Kidney tubule cell (primary cell): ENCODE measurements around the gene ARHGAP10.
"Not testable (repeated sequence)": the region's sequence is repeated elsewhere in the genome, so short reads cannot be mapped to it uniquely, and the experiment has no call there.

ENCODE experiments used
- DNase-seq: peaks from one replicate; pipeline ENCODE4 v3.0.0-alpha.2; 2018; ENCODE audit warnings: low spot score

Gene ARHGAP10

DNA sequence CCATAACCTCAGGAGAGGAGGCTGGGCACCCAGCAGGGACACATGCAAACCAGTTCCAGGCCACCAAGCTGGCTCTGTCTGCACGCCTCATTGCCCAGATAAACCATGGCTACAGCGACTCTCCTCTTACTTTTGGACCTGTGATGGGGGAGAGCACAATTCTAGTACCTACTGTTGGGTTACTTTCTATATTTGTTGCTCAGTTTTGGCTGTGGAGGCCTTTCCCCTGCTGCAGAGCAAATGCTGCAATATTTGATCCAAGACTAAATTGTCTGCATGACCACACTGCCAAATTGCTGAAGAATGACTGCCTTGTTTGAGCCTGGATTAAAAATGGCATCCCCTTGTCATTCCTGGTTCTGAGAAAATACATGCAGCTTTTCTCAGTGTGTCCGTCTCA lies 253.5 kb downstream of the ARHGAP10 start:
- DNase-seq = no peak

DNA sequence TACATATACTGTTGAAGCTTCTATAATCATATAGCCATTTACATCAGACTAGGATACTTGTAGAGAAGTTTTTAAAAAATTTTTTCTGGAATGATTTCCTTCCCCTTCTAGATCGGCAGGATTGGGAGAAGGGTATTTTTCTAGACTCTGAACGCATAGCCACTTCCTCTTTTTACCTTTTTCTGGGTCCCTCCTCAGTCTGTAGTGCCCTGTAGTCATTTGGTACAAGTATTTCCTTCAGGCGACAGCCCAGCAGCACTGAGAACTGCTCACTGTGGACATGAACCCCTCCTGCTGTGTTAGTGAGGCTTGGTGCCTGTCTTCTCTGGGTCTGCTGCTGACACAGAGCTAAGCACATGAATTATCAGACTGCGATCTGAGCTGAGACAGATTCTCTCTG lies 255.4 kb downstream of the ARHGAP10 start:
- DNase-seq = no peak

DNA sequence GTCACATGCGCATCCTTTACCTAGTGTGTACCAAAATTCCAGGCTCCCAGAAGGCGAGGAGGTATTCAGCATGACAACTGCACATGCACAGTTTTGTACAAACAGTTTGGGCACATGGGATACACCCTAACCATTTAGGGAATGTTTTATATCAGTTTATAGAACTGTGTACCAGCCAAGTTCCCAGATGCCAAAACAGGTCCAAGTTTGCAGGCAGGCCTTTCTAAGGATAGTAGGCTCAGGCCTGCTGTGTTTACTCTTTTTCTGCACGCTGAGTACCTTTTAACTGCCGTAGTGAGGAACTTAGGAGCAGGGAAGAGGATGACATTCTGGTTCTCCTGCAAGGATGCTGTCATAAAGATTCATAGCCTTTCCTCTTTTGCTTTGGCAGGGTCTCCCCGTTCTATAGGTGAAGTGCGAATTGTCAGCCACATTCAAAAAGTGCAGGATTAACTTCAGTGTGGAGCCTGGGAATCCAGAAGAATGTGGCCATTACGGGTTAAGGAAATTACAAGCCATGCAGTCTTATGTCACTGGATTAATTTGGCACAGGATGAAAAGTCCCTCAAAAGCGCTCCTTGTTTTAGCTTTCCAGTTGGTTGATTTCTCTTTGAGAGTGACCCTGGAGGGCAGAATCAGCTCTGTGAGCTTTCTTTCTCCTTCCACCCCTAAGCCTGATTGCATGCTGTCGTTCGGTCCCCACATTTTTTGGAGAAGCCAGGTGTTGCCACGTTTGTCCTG lies 259.8 kb downstream of the ARHGAP10 start:
- DNase-seq = no peak

DNA sequence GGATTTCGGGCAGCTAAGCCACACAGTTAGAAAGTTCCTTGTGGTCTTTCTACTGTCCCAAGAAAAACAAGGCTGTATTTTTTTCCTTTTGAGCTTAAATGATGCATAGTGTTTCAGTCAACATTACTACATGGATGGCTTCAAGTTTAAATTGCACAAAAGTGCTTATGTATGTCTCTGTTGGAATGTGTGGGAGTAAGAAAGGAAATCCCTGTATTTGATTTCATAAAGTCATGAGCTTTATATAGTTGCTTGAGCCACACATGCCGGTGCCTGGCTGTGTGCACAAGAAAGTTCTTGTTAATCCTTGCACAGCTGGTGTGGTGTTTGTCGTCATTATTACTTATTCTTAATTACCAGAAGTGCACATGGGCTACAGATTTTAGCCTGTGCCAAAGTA lies 262.2 kb downstream of the ARHGAP10 start:
- DNase-seq = no peak

DNA sequence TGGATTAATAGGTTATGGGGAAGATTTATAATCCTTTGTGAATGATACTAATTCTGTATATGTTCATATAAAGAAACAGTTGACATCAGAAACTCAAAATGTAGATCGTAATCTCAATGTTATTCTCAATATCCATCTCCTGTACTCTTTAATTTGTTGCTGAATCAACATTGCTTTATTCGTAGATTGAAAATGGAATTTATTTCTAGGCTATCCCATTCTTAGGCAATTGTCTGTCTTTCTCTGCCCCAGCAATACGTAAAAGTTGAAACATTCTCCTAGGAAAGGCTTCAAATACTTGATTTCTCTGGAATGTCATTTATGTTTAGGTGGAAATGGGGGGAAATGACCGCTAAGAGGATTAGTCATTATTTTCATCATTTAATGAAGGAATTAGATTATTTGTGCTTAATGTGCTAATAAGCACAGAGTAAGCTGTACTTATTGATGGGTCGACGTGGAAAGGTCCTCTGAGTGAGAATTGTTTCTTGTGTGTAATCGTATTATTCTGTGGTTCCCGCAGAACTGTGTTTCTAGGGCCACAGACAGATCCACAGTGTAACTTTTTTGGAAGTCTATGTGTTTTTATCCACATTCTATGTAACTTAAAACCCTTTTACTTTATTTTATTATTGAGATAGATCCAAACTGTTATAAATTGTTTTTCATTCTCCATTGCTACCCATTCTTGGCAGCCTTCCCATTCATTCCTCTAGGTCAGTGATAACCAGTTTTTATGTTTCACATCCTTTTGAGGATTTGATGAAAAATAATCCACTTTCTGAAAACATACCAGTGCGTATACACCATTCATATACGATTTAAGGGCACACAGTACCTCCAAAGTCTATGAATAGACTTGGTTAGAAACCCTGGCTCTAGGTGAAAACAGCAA lies 262.9 kb downstream of the ARHGAP10 start:
- no peak for DNase-seq

DNA sequence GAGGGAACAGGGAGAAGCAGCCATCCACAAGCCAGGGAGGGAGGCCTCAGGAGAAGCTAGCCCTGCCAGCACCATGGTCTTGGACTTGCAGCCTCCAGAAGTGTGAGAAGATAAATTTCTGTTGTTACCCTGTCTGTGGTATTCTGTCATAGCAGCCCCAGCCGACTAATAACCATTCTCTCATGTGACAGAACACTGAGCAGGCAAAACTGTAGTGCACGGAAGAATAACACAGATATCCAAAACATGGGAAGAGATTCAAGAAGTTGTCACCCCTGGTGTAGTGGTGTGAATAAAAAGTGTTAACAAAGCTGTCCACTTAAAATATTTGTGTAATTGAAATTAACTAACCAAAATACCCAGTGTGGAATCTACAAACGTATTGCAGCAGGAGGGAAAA lies 265.0 kb downstream of the ARHGAP10 start:
- no peak for DNase-seq

DNA sequence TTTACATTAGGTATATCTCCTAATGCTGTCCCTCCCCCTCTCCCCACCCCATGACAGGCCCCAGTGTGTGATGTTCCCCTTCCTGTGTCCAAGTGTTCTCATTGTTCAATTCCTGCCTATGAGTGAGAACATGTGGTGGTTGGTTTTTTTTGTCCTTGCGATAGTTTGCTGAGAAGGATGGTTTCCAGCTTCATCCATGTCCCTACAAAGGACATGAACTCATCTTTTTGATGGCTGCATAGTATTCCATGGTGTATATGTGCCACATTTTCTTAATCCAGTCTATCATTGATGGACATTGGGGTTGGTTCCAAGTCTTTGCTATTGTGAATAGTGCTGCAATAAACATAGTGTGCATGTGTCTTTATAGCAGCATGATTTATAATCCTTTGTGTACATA lies 268.1 kb downstream of the ARHGAP10 start:
- DNase-seq = not testable (repeated sequence)

DNA sequence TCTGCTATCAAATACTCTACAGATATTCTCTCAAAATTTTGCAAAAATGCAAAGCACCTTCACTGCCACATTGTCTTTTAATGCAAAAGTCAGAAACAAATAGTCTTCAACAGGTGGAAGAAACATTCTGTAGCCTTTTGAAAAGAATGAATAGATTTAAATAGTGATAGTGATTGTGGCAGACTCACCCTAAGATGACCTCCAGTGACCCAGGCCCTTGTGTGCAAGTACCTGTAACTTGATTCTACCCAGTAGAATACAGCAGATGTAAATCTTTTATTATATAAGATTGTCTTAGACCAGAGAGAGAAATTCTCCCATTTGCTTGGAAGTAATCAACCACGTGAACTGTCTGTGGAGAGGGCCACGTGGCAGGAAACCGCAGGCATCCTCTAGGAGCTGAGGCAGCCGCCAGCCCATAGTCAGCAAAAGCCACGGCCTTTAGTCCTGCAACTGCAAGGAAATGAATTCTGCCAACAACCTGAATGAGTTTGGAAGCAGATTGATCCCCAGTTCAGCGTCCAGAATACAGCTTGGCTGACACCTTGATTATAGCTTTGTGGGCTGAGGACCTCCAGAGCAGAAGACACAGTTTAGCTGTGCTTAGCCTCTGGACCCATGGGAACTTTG lies 272.5 kb downstream of the ARHGAP10 start:
- DNase-seq = peak; percentile 18

DNA sequence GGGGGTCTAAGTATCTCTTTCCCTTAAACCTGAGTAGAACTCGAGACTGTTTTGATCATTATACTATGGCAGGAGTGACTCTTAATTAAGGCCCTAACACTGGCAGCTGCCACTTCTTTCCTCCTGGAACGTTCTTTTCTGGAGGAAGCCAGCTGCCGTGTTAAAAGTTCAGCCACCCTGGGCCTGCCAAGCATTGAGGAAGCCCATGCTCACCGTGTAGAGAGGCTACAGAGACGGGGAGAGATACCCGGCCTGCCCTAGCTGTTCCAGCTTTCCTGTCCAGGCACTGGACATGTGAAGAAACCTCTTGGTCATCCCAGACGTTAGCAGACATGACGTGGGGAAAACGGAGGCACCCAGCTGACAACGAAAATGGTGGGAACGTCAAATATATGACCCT lies 274.1 kb downstream of the ARHGAP10 start:
- DNase-seq = no peak

DNA sequence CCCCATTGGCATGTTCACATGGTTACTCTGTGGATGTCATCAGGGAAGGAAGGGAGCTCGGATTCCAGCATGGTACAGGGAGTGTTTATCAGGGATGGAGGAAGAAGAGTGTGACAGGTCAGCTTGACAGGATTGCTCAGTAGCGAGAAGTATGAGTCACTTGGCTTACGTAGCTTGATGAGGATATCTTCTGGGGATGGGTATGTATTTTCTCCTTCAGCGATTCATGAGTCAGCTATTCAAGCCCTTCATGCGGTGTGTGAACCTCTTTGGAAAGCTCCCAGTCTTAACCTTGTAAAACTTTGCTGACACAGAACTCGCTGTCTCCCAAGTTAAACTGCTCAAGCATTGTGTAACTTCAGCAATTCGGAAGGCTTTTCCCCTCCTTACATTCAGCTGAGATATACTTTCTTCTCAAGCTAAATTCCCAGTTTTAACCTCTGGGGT lies 275.4 kb downstream of the ARHGAP10 start:
- peak; percentile 99 for DNase-seq

DNA sequence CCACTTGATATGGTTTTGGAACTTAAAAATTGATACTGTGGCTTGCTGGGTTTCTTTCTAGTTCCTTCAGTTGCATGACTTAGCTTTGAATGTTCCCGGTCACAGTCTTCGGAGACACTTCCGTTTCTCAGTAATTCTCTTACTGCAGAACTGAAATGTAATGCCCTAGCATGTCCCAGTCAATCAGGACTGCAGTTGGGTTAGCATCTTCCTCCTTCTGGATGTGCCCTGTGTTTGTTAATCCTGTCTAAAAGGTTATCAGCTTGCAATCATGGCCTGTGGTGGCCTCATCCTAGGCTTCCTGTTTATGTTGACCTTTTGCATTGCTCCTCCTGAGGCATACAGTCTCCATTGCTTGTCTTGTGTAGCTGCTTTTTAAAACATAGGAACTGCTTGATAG lies 275.9 kb downstream of the ARHGAP10 start:
- no peak for DNase-seq

DNA sequence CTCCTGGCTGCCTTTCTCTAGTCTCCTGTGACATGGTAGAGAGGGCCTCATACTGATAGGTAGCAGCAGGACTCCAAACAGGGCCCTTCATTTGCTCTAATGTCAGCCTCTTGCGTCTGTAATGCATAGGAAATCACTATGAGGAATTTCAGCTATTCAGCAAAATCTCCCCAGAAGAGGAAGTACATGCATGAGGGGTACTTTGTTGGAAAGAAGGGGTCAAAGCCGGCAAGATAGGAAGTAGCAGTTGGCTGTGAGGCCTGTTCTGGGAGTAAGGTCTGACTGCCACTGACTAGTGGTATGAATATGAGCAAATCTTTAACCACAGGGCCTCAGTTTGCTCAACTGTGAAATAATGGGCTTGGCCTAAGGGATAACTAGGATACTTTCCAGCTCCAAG lies 283.2 kb downstream of the ARHGAP10 start:
- peak; percentile 84 for DNase-seq

DNA sequence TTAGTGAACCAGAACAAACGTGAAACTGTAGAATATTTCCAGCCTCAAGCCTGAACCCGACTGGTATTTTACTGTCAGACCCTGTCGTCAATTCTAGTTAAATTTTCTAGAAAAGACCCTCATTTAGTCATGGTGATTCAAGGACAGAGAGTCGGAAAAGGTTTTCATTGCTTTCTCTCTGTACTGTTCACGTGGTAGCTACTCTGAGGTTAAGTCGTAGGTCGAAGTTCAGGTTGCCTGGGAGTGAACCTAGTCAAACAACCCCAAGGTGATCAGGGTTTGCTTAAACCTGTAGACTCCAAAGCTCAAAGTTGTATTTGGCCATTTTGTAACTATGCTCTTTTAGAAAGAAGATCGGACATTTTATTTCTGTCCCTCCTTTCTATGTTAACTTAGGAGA lies 283.6 kb downstream of the ARHGAP10 start:
- DNase-seq = no peak

DNA sequence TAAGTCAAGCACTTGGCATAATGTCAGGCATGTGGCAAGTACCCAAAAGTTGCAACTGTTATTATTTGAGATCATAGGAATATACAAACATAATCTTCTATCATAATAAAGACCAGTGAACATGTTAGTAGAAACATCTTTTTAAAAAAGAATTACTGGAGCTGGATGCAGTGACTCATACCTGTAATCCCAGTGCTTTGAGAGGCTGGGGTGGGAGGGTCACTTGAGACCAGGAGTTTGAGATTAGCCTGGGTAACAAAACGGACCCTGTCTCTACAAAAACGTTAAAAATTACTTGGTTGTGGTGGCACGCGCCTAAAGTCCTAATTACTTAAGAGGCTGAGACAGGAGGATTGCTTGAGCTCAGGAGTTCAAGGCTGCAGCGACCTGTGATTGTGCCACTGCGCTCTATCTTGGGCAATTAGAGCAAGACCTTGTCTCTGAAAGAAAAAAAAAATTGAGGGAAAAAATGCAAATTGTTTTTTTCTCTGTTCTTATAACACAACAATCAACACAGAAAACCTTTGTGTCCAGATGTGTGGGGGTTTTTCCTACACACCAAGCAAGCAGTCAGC lies 284.3 kb downstream of the ARHGAP10 start:
- DNase-seq = no peak

DNA sequence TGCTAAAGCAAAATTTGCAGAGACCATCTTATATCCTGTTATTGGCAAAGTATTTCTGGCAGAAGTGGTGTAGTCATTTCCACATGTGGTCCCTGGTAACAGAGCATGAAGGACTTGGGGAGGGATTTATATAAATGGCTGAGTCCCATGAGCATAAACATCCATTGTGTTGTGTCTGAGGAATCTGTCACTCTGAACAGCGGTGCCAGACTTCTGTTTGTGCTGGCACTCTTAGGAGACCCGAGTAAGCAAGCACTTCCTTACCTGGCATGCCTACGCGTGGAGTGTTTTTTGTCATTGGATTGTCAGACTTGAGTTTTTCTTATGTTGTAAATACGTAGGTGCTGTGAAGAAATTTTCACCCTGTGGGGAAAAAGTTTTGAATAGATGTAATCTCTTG lies 285.9 kb downstream of the ARHGAP10 start:
- DNase-seq = peak; percentile 52

DNA sequence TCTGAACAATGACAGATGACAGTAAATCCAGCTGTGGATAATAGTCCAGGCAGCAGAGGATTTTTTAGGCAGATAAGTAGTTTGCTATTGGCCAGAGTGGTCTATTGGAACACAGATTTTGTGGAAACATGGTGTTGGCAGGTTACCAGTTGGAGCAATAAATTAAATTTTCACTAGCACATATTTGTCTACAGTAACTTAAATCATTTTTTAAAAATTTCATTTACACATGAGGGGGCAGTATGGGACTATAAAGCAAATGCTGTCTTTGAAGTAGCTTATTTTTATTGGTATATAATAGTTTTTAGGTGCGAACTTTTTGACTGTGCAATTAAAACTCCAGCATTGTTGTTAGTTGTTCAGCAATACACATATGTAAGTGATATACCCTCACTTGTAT lies 289.8 kb downstream of the ARHGAP10 start:
- no peak for DNase-seq

DNA sequence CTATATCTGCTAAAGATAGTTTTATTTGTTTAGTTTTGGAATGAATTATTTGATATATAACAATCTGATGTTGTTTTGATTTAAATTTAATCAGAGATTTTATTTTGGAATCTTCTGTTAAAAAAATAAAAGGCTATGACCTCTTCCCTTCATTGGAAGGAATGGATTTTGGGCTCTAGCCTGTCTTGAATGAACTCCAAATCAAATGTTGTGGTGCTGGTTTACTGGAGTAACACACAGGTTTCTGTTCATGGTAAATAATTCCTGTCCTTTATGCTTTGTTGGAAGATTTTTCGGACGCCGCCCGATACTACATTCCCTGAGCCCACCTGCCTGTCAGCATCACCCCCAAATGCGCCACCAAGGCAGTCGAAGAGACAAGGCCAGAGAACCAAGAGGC lies 291.1 kb downstream of the ARHGAP10 start:
- no peak for DNase-seq

DNA sequence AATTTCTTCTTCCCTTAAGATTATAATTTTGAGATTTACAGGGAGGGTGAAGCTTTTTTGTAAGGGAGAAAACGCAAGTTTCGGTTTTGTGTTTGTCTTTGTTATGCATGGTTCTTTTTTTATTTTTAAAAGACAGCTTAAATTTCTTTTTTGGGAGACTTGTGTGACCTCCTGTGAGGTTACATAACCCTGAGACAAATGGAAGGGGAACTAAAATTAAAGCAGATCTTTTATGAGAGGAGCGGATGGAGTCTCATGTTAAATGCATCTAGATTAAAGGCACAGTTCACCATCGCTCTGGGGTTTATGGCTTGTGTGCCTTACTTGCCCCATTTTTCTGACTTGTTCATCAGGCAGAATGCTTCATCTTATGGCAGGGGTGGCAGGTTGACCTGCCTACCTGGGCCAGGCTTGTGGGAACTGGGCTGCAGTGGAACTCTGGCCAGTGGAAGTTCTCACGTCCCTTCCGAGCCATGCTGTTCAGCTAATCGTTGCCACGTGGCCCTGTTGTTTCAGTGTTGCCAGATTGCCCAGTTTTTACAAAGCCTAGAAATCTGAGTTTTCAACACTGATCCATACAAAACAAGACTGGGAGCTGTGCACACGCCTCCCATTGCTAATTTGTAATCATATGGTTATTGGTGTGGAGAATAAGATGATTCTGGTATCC lies 291.8 kb downstream of the ARHGAP10 start:
- DNase-seq = no peak

DNA sequence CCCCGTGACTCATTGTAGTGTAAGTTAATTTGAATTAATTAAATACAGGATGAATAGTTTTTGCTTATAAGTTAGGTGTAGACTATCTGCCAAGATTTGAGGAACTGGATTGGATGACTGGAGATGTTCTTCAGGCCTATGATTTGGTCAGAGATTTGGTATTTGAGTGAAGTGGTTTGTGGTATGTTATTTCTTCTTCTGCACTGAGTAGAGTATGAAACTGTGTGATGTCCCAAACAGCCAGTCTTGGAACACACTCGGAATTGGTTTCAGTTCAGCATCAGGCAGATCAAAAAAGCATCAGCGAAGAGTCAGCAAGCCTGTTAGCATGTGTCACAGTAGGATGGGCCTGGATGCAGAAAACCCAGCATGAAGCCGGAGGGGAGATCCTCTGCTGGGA lies 294.1 kb downstream of the ARHGAP10 start:
- peak; percentile 33 for DNase-seq

DNA sequence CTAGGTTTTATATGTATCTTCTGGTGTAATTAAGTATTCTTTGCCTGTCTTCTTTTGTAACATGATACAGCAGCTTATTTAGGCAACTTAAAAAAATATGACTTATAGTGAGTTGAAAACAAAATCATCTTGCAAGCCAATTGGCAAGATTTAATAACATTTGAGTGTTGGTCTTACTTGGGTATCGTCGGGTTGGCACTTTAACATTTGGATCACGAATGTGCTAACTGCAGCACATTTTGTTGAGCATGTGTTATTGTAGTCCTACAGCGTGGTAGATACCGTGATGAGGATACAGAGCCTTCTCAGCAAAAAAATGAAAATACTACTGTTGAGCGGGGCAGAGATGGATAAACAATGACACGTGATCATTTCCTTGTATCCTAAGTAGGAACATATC lies 295.3 kb downstream of the ARHGAP10 start:
- DNase-seq = no peak

DNA sequence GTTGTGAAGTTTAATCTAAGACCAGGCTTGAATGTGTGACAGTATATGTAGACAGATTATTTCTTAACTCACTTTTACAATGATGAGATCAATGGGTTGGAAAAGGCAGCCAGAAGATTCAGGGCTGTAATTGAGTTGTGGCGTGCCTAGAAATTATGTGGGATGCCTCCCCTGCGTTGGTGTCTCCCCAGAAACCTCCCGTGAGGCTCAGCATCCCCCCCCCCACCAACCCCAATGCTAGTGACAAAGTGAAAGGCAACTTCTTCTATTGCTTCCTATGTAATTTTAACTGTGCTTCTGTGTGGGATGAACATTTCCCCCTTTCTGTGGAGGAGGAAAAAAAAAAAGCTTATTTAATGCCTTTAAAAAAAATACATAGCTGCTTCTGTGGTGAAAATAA lies 297.9 kb downstream of the ARHGAP10 start:
- DNase-seq = no peak
